Limb (tissue), 2 donors: ENCODE measurements around the gene RHOJ.
A peak's percentile ranks its signal among the peaks of the same experiment; 100 is the strongest.
"Not testable (repeated sequence)": the region's sequence is repeated elsewhere in the genome, so short reads cannot be mapped to it uniquely, and the experiment has no call there.

Source experiments
- DNase-seq, 2 donors: peaks; one replicate each; pipeline ENCODE4 v3.0.0-alpha.2; 2016; ENCODE audit errors: extremely low spot score in 2 of 2

Gene RHOJ

DNA sequence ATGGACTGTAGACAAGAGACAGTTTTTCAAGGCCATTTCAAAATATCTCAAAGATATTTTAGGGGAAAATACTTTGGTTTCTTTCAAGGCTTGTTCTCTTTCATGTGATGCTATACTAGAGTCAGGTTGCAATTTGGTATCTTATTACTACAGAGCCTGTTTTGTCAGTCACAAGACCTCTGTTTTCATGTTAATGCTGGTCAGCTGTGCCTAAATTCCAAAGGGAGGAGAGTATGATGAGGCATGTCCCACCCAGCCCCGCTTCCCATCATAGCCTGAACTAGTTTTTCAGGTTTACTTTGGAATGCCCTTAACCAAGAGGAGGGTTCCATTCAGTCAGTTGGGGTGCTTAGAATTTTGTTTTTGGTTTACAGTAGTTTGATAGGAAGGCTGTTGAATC, 61.9 kb downstream of the RHOJ start:
- DNase-seq, result no peak

DNA sequence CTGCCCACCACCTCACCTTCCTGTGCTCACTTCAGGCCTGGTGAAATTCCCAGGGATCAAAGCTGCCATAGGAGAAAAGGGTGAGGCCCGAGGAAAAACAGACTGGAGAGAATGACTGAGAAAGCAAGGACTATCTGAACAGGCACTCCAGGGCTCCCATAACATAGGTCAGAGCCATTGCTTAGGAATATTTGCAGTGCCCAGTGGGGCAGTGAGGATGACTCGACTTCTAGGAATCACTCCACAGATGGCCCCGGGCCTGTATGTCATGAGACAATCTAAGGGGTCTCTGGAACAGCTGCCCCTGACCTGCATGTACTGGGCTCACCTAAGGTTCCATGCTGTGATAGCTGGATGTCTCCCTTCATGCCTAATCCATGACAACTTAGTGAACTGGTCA, 62.9 kb downstream of the RHOJ start:
- DNase-seq, result no peak

DNA sequence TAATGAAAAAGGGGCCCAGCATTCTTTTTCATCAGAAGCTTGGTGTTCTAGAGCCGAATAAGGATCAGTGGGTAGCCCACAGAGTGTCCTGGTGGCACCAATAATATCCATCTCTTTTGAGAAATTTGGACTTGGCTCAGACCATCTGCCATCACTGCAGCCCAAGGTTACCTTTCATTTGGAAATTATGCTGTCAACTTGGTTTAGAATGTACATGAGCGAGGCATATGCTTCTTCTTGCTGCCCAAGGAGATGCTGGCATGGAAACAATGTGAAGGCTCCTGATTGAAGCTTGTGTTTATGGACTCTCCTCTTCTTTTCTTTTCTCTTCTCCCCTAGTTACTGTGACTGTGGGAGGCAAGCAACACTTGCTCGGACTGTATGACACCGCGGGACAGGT, 64.5 kb downstream of the RHOJ start:
- no peak for DNase-seq

- DNase-seq, result no peak
Observed at GRCh38 chr14:63269561-63270225, 65.5 kb downstream of the RHOJ start.

GRCh38 chr14:63273129-63273528, 68.9 kb downstream of the RHOJ start:
- no peak for DNase-seq

GRCh38 chr14:63273717-63274655, 69.7 kb downstream of the RHOJ start:
- no peak for DNase-seq

GRCh38 chr14:63275611-63276010, 71.4 kb downstream of the RHOJ start:
- DNase-seq, result no peak

GRCh38 chr14:63276016-63276415, 71.8 kb downstream of the RHOJ start:
- no peak for DNase-seq

DNA sequence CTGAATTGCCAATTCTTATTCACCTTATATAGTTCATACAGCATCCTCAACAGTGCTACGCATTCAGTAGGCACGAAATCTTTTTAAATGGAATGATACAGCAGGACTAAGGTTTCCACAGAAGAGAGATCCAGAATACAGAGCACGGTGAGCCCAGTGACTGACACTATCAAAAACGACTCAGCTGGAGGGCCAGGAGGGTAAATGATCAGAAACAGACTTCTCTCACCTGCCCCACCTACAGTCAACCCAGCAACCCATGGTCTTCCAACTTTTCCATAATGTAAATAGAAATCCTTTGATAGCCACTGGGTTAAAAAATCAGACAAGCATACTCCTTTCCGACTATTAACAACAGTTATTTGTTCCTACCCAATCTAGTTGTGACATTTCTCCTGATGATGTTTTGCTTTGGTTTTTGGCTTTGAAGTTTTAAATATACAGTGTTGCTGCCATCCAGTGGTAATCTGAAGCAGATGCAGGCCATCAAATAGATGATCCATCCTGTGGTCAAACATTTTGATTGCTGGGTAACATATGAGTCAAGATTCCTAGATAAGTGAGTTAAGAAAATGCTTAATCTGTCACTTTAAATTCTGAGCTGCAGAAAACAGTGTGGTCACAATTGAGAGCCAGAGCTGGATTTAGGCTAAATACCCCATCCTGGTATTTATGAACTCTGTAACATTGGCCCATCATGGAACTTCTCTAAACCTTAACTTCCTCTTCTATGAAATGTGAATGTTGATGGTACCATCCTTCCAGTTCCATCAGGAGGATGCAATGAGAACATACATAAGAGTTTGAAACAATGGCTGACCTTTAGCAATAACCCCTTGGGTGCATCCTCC, 72.5 kb downstream of the RHOJ start:
- peak in 1 of 2 donors; percentile 72 for DNase-seq

DNA sequence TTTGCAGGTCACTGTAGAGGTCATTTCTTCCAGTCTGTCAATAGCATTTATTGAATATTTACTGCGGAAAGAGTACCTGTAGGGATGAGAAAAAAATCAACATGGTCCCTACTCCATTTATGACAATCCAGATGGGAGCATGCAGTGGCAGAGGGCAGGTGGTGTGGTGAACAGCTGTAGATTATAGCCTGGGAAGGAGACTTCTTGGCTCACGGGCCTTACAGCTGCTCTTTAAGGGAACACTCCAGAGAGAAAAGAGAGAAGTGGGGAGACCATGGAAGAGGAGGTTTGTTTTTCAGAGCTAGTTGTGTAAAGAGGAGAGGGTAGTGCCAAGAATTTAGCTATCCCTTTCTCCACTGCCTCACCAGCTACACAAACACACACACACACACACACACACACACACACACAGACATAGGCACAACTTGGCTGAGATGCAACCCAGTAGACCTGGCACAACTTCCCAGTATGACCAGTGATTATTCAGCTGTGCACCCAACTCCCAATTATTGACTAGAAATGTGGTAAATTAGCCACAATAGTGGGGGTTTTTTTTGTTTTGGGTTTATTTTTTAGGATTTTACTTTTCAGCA, 73.4 kb downstream of the RHOJ start:
- no peak for DNase-seq

- DNase-seq, result not testable (repeated sequence)
Observed at GRCh38 chr14:63279933-63280332, 75.7 kb downstream of the RHOJ start.

DNA sequence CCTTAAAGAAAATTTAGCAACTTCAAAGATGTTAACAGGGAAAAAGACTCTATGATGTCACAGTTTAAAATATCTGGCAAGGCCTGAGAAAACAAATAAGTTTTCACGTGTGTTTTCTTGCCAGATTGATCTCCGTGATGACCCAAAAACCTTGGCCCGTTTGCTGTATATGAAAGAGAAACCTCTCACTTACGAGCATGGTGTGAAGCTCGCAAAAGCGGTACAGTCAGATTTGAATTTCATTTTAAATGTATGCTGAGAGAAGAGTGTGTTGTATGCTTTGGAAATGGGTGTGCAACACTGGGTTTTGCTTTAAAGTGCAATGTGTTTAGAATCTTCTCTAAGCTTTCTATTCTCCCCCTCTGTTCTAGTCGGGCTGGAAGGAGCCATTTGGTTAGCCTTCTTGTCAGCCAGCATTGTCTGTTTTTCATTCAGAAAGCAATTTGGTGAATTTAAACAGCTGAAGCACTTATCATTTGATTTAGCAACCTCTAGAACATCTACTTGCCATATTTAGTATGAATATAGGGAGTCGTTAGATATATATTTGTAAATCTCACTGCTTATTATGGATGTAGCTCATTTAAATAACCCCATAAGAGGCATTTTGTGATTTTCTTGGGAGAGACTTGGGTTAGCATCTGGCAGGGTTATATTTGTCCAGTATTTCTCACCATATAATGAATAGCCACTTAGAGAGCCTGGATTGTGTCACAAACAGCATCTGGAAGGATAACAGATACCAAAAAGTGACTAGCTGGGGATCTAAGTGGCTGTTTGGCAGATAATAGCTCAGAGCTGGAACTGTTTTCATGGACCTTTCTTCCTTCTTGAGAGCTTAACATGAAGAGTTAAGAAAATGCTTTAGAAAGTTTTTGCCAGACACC, 79.0 kb downstream of the RHOJ start:
- no peak for DNase-seq

GRCh38 chr14:63283884-63284248, 79.6 kb downstream of the RHOJ start:
- DNase-seq, result no peak

- DNase-seq, result no peak
Observed at GRCh38 chr14:63286071-63286470, 81.8 kb downstream of the RHOJ start.

DNA sequence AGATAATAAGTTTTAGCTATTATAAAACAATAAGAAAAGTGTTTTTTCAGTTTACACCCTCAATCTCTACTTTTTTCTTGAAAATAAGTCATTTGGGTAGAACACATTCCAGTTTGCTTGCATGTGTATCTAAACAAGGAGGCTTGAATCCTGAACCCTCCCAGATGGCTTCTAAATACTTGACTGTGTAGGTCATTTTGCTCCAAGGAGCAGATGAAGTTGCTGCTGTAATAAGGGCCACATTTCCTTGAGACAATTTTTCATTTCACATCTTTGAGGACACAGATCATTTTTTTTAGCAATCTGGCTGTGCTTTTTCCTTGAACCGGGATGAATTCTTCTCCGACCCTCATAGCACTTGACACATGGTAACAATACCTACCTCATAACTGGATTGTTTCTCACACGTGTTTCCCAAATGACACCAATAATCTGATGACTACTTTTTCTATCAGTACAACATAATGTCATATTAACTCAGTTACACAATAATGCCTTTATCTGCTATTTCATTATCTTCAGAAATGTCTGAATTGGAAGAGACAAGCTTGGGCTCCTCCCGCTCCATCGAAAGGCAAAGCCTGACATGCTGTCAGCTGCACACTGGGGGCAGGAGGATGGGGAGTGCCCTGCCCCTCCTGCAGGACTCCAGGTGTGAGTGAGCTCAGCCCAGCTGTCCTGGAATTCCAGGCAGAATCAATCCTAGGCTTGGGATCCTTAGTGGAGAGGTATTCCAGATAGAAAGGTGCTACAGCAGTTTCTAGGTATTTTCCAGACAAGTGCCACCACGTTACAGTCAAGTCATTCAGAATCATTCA, 83.6 kb downstream of the RHOJ start:
- no peak for DNase-seq

DNA sequence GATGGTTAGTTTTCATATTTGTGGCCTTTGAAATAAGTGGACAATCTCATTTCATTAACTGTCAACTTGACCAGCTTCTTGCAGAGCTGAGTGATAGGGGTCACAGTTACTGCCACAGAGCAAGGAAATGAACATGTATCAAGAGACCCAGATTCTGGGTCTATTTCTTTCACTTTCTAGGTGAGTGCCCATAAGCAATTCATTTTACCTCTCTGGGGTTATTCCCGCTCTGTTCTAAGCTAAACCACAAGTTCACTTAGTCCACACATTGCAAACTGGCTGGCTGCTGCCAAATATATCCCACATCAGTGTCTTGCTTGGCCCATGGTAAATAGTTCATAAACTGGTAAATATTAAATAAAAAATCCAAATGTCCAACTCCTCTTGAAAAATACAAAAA, 84.6 kb downstream of the RHOJ start:
- DNase-seq, result no peak

DNA sequence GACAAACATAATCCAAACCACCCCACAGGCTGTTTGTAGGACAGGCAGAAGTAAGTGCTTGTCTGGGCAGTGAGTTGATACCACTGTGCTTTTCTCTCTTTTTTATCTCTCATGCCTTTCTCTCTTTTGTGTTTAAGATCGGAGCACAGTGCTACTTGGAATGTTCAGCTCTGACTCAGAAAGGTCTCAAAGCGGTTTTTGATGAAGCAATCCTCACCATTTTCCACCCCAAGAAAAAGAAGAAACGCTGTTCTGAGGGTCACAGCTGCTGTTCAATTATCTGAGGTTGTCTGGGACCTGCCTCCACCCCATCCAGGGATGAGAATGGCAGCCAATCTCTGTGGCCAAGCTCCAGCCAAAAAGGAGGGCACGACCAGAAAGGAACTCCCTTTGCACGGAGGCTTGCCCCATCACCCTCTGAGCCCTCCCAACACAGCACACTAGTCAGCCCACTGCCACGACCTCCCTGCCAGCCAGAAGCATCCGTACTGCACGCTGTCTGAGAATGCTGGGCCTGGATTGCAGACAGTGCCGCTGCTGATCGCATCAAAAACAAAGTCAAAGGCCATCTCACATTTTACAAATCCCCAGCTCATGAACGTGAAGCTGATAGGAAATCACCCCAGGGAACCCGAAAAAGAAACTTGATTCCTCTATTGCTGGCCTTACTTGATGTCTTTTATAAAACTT, 86.6 kb downstream of the RHOJ start:
- no peak for DNase-seq

GRCh38 chr14:63292805-63293204, 88.6 kb downstream of the RHOJ start:
- DNase-seq, result no peak

- no peak for DNase-seq
Observed at GRCh38 chr14:63295231-63295685, 91.0 kb downstream of the RHOJ start.
